ENCODE data around the gene ATOH8. TPM values are rescaled to one million over a fixed set of nuclear protein-coding genes. Genes with fewer than 3 reads are reported as not detected.

ATOH8 gene
- total RNA-seq, 4 donors from 2014 or later = 39.8 to 137 (median 61.9) TPM

GRCh38 chr2:85708641-85709040 lies 45.1 kb upstream of the ATOH8 start:
- no peak for TF ChIP-seq CTCF (IDR thresholded peaks at IDR 0.05; ENCODE audit: low read depth)

GRCh38 chr2:85709401-85709811 lies 44.4 kb upstream of the ATOH8 start:
- no peak for TF ChIP-seq CTCF (IDR thresholded peaks at IDR 0.05; ENCODE audit: low read depth)

- TF ChIP-seq CTCF (IDR thresholded peaks at IDR 0.05; ENCODE audit: low read depth) = no peak
Measured at GRCh38 chr2:85710687-85711577, 42.9 kb upstream of the ATOH8 start.

GRCh38 chr2:85711578-85712060 lies 42.2 kb upstream of the ATOH8 start:
- TF ChIP-seq CTCF (IDR thresholded peaks at IDR 0.05; ENCODE audit: low read depth) = no peak

- no peak for TF ChIP-seq CTCF (IDR thresholded peaks at IDR 0.05; ENCODE audit: low read depth)
Measured at GRCh38 chr2:85712336-85712735, 41.5 kb upstream of the ATOH8 start.

- no peak for TF ChIP-seq CTCF (IDR thresholded peaks at IDR 0.05; ENCODE audit: low read depth)
Measured at GRCh38 chr2:85712849-85713612, 40.8 kb upstream of the ATOH8 start.

GRCh38 chr2:85713836-85714235 lies 40.0 kb upstream of the ATOH8 start:
- no peak for TF ChIP-seq CTCF (IDR thresholded peaks at IDR 0.05; ENCODE audit: low read depth)

Measured in subcutaneous adipose tissue (tissue), 4 donors.